HG03139 (cell line): ENCODE results near the gene C20orf204.

Source experiments
- ATAC-seq: cut with Tn5 transposase; IDR thresholded peaks from one replicate; pipeline ENCODE4 v1.9.1; 2021; ENCODE audit not compliant: unreplicated experiment

The C20orf204 gene

DNA sequence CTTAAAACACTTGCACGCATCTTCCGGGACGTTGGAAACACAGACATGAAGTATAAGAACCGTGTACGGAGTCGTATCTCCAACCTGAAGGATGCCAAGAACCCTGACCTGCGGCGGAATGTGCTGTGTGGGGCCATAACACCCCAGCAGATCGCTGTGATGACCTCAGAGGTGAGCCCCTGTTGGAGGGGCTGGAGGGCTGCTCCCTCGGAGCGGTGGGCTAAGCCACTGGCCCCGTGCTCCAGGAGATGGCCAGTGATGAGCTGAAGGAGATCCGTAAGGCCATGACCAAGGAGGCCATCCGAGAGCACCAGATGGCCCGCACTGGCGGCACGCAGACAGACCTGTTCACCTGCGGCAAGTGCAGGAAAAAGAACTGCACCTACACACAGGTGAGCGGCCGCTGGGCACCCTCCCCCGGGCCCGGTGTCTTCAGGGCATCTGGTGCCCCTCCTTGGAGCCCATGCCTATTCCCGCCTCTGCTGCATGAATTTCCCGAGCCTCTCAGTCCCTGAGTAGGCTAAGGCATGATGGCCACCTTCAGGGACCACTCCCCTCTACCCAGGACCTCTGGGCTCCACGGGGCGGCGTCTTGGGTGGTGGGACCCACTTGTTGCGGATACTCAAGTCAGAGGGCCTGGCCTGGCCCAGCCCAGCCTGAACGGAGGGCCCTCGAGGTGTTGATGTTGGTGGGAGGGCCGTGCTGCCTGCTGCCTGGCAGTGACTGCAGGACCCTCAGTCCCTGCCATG is 34.4 kb downstream of the C20orf204 start:
- no peak for ATAC-seq

DNA sequence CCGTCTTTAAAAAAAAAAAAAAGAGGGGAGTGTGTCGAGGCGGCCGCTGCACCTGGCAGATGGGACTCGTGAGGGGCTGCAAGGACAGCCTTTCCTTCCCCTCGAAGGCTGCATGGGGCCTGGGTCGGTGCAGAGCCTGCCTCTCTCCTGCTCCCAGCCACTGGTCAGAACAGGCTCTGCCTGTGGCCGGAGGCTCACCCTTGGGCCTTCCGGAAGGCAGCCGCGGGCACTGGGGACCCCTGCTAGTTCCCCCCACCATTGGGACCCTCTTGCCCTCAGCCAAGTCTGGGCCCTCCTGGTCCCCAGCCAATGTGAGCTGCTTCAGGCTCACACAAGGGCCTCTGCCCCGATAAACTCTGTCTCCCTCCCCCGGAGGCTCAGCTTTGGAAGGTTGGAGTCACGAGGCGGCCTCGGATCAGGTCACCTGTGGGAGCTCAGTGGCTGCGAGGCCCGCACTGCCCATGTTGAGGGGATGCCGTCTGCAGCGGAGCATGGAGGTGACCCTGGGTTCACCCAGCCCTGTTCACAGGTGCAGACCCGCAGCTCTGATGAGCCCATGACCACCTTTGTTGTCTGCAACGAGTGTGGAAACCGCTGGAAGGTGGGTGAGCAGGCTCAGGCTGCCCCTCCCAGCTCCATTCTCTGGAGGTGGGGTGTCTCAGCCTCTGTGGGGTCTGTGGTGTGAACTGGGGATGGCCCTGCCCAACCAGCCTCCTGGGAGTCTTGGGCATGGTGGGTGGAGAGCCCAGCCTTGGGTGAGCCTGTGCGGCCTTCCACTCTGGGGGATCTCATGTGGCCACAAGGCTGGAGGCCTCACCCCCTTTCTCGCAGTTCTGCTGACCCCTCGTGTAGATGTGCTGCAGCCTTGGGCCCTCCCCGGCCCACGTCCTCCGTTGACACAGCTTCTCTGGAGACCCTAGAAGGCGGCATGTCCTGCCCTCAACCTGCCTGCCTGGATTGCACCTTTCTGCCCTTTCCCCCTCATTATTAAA is 35.7 kb downstream of the C20orf204 start:
- no peak for ATAC-seq

GRCh38 chr20:64072498-64073063 is 36.6 kb downstream of the C20orf204 start:
- ATAC-seq = no peak

- ATAC-seq = no peak
Measured at GRCh38 chr20:64073476-64074183, 37.6 kb downstream of the C20orf204 start.

DNA sequence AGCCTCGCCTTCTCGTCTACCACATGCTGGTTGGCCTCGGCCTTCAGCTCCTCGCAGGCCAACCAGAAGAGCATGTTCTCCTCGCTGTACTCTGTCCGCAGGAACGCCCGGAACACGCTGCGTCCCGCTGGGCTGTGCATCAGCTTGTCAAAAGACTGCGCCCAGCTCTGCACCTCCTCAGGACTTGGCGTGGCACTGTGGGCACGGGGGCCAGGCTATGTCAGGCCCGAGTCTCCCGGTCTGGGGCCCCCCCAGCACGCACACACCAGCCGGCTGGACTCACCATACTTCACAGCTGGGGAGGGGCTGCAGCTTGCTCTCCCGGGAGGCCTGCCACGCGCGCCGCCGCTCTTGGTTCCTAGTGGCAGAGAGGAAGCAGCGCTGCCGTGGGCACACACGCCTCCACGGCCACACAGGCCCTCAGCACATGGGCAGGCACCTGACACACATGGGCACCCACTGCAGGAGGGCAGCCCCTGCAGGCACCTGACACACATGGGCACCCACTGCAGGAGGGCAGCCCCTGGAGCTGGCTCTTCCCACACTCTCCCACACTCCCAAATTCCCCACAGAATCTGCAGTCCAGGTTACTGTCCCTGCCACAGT is 38.3 kb downstream of the C20orf204 start:
- no peak for ATAC-seq

DNA sequence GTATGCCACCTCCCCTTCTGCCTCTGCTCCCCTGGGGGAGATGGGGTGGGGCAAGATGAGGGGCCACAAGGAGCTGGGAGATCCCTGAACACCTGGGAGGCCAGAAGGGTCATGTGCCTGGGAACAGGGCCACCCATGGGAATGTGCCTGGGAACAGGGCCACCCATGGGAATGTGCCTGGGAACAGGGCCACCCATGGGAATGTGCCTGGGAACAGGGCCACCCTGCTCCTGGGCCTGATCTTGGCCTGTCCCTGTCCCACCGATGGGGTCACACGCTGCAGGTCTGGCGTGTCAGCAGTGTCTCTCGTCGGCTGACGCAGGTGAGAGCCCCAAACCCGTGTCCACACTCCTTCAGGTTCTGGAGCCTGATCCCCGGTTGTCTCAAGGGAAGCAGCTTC is 39.0 kb downstream of the C20orf204 start:
- ATAC-seq = no peak

DNA sequence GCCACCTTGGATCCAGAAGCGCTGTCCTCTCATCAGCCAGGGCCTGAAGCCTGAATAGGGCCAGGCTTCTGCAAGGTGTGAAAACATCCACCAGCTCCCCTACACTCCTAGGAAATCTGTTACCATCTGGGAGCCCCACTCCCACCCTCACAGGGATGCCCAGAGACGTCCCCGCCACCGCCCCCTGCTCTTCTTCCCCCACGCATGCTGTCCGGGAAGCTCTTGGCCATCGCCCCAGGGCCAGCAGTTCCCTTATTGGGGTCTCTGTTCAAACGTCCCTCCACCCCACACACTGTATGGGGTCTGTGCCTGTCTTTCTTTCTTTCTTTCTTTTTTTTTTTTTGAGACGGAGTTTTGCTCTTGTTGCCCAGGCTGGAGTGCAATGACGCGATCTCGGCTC is 39.6 kb downstream of the C20orf204 start:
- ATAC-seq = no peak

- no peak for ATAC-seq
Measured at GRCh38 chr20:64076061-64076997, 40.3 kb downstream of the C20orf204 start.

DNA sequence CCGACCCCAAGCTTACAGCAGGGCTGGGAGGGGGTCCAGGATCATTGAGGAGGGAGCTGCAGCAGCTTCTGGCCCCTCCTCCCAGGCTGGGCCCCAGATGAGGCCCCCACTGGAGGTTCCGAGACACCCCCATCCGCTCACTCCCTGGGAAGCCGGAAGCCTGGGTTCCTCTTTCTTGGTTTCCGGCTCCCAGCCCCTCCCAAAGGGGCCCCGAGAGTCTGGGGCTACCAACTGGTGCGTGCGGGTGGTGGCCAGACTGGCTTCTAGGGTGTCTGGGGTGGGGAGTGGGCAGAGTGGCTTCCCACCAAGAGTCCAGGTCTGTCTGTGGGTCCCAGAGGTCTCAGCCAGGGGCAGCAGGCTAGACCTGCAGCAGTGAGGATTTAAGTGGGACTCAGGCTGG is 41.1 kb downstream of the C20orf204 start:
- no peak for ATAC-seq

GRCh38 chr20:64077541-64077875 is 41.5 kb downstream of the C20orf204 start:
- no peak for ATAC-seq

DNA sequence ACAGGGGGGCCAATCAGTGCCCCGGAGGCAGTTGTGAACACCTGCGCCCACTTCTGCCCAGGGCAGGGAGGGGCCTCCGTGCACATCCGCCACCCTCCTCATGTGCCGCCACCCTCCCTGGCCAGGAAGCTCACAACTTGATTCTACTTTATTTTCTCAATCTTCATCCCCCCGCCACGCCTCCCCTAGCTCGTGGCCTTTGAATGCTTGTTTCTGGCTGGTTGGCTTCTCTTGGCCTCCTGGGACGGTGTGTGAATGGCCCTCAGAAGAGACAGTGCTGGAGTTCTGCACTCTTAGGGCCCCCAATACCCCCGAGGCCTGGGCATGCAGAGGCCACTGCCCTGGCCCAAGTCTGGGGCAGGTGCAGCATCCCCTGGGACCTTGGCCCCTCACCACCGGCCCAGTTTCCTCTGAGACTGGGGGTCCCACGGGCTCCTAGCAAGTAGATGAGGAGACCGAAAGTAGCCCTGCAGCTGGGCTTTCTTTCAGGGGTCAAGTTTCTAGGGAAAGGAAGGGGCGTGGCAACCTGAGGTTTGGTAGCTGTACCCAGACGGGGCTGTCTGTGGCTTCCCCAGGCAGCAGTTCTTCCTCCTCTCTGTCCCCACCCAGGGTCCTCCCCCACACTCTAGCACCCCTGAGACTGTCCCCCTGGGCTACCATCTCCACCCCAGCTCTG is 42.0 kb downstream of the C20orf204 start:
- no peak for ATAC-seq

- no peak for ATAC-seq
Measured at GRCh38 chr20:64078934-64079272, 42.9 kb downstream of the C20orf204 start.

DNA sequence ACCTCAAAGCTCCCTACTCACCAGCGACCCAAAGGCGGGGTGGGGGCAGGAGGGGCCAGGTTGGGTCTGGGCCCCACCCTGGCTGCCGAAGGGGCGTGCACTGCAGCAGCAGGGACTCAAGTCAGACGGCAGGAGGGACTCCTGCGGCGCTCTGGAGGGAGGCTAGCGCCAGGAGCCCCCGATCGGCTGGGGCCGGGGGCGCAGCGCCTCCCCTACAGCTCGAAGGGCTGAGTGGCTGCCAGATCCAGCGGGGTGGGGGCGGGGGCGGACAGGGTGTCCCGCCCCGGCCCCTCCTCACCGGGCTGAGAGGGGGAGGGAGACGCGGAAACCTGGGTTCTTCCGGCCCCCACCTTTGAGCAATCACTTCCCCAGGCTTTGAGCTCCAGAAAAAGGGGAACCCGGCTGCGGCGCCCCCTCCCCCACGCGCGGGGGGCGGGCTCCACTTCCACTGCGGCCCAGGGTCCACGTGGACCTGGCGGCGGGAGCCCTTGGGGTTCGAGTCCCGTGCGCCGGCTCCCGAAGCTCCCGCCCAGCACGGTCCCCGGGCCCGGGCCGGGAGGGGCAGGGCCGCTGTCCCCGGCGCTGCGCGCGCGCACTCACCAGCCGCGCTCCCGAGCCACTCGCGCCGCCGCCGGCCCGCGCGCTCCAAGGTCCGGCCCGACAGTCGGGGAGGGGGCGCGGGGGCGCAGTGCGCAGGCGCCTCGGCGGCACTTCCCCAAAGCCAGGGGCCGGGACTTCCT is 43.5 kb downstream of the C20orf204 start, which contains the start of gene RGS19:
RGS19 (minus strand) TSS at position 246 of the 740 bp plus-strand sequence. CDS start 2,632 bp downstream, outside the sequence.
- peak; percentile 34 for ATAC-seq

DNA sequence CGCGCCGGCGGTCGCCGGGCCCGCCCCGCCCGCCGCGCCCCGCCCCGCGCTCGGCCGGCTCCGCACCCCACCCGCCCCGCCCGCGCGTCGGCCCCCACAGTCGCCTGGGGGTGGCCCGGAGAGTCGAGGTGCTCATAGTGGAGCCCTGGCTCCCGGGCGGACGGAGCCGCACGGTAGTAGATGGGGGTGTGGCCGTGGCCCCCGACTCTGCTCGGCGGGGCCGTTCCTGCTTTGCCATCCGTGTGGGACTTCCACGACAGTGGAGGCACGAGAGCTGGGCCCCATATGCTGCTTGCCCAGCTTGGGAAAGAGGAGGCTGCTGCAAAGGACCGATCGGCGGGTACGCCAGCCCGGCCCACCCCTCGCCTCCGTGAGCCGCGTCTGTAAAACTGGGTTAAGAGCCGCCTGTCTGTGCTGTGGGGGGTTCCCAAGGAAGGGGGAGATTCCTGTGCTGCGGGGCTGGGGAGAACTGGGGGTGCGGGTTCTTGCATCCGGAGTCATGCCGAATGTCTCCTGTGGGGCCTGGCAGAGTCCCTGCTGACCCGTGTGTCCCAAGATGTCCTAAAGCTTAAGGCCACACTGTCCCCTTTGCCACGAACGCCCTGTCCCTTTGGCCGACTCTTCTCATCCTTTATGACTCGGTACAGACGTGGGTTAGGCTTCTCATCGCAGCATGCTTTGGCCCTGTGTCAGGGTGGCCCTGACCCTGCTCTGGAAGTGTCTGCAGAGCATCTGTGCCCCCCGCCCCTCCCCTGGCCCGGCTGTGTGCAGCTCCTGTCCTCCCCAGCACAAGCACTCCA is 44.2 kb downstream of the C20orf204 start, which contains the start of gene OPRL1:
OPRL1 (plus strand) TSS at position 70 of the 800 bp plus-strand sequence. CDS start 12,639 bp downstream, outside the sequence.
- no peak for ATAC-seq

DNA sequence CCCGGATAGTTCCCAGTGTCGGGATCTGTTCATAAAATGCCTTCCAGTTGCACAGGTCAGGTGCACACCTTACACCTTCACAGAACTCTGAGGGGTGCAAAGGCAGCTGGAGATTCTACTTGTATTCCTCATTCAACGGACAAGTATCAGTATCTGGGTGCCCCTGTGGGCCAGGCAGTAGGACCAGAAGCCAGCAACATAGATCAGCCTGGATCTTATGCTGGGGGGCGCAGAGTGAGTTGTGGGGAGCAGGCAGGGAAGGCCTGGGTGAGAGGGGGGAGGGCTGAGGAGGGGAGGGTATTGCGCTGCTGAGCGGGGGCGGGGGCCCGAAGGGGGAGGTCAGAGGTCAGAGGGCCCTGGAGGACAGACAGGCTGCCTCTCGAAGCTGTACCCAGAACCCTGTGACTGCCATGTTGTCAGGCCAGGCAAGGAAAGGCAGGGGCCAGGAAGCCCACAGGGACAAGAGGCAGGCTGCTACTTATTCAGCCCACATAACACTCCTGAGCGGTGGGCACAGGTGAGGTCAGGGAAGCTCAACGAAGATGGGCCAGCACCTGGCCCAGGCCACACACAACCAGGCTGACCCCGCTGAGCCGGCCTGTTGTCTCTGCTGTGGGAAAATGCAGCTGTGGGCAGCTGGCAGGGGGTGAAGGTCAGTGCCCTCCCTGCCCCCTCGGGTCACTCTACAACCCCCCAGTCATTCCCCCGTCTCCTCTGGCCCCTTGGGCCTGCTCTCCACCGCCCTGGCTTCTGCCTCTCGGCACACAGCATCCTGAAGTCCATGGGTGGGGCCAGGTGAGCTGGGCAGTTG is 45.0 kb downstream of the C20orf204 start:
- ATAC-seq = no peak

DNA sequence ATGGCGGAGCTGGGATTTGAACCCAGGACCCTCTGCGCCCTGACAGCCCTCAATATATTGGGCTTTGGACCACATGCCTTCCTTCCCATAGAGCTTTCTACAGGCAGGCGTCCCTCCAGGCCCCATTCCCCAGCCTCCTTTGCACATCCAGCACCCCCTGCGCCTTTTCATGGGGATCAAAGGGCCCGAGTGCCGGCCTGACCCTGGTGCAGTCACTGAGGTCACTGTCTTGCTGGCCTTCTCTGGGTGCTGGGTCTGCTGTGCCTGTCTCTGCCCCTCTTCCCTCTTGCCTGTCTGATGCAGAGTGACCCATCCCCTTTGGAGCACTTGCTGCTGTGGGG is 45.6 kb downstream of the C20orf204 start:
- ATAC-seq = no peak
